GM12878 (cell line): ENCODE data around the gene CACNB3. TPM values are rescaled to one million over a fixed set of nuclear protein-coding genes. Genes with fewer than 3 reads are reported as not detected.

ENCODE experiments used
- ATAC-seq: fragments of 200-7000 bp; cut with Tn5 transposase; 3 replicates; pipeline ENCODE4 v1.9.1; 2020; ENCODE audit warnings: mild to moderate bottlenecking, moderate library complexity
- BruUV-seq: library from RNA; stranded (reverse); fragments of 400-500 nt; replicated peaks from 2 replicates; lab custom pipeline; 2021; lab: Mats Ljungman, UMichigan
- CTCF ChIA-PET: fragments of 300-600 bp; sonication (Branson Sonifier 250); formaldehyde crosslinking; extraction: SDS; loops from one replicate; lab custom pipeline; 2021; ENCODE audit warnings: inconsistent platforms; lab: Yijun Ruan, JAX
- POLR2A ChIA-PET: fragments of 350-600 bp; formaldehyde crosslinking; extraction: SDS; loops from one replicate; lab custom pipeline; 2021; ENCODE audit warnings: inconsistent platforms; lab: Charles Lee
- RAD21 ChIA-PET: fragments of 300-600 bp; sonication (Branson Sonifier 250); formaldehyde crosslinking; loops from one replicate; lab custom pipeline; 2023; ENCODE audit warnings: antibody characterized with exemption; ENCODE audit not compliant: unreplicated experiment; lab: Charles Lee
- SMC1A ChIA-PET: fragments of 300-600 bp; sonication (Branson Sonifier 250); formaldehyde crosslinking; loops from one replicate; lab custom pipeline; 2023; ENCODE audit not compliant: unreplicated experiment, uncharacterized antibody; lab: Charles Lee
- DNase-seq: peaks from one replicate; pipeline ENCODE4 v3.0.0-alpha.2; 2011; ENCODE audit warnings: low read depth, low spot score
- FAIRE-seq: peaks from 3 replicates; lab custom pipeline; 2011; peaks lifted over from hg19 to GRCh38; lab: Jason Lieb, UNC
- H2AFZ ChIP-seq: 2 replicates; pipeline ENCODE4 v1.6.0; 2011; ENCODE audit warnings: low read depth, low read length, control low read depth; ENCODE audit not compliant: control insufficient read depth
- H3K27ac ChIP-seq: 2 replicates; pipeline ENCODE4 v1.5.1; 2011; ENCODE audit warnings: control low read depth; ENCODE audit not compliant: control insufficient read depth, insufficient read depth
- H3K27me3 ChIP-seq, 2 experiments: replicated peaks in 1 of 2; 2 replicates each; pipeline versions ENCODE4 v1.6.0 to v1.6.1; 2011; ENCODE audit warnings: low read length in 1 of 2; ENCODE audit not compliant: control insufficient read depth in 2 of 2, insufficient read depth in 2 of 2
- H3K36me3 ChIP-seq, 2 experiments: 2 replicates each; pipeline ENCODE4 v1.5.1; 2011; ENCODE audit warnings: low read length in 1 of 2; ENCODE audit not compliant: control insufficient read depth in 2 of 2, insufficient read depth in 2 of 2
- H3K4me1 ChIP-seq: 2 replicates; pipeline ENCODE4 v1.6.1; 2011; ENCODE audit warnings: mild to moderate bottlenecking, low read length, moderate library complexity, mixed read lengths; ENCODE audit not compliant: control insufficient read depth, insufficient read depth
- H3K4me2 ChIP-seq: 2 replicates; pipeline ENCODE4 v1.6.0; 2011; ENCODE audit warnings: control low read depth; ENCODE audit not compliant: control insufficient read depth, insufficient read depth
- H3K4me3 ChIP-seq: fragments of 200-600 bp; sonication (generic); 2 replicates; pipeline ENCODE4 v1.5.1; 2016
- H3K79me2 ChIP-seq: 2 replicates; pipeline ENCODE4 v1.6.0; 2011; ENCODE audit warnings: low read length; ENCODE audit not compliant: control insufficient read depth, insufficient read depth
- H3K9ac ChIP-seq: 2 replicates; pipeline ENCODE4 v1.8.0; 2011; ENCODE audit warnings: low read length, control low read depth, mixed read lengths; ENCODE audit not compliant: control insufficient read depth, insufficient read depth
- H3K9me3 ChIP-seq: replicated peaks from 3 replicates; pipeline ENCODE4 v1.5.1; 2011; ENCODE audit warnings: mild to moderate bottlenecking, low read length; ENCODE audit not compliant: control insufficient read depth, insufficient read depth
- H4K20me1 ChIP-seq: 2 replicates; pipeline ENCODE4 v1.6.0; 2011; ENCODE audit not compliant: control insufficient read depth, insufficient read depth
- ASH2L ChIP-seq: fragments of 300-600, 200-600 bp; sonication (generic); IDR thresholded peaks from 2 replicates; pipeline ENCODE4 v1.6.1; 2017; ENCODE audit warnings: low read depth, mild to moderate bottlenecking, borderline replicate concordance
- MTA3 ChIP-seq: IDR thresholded peaks from 2 replicates; pipeline ENCODE4 v1.6.1; 2012; ENCODE audit warnings: low read length, inconsistent platforms, borderline replicate concordance
- MYB ChIP-seq: fragments of 150-350 bp; IDR thresholded peaks from 2 replicates; pipeline ENCODE4 v1.6.1; 2014; ENCODE audit warnings: mild to moderate bottlenecking, low read depth, low read length, borderline replicate concordance
- PBX3 ChIP-seq: IDR thresholded peaks from 2 replicates; pipeline ENCODE4 v1.6.1; 2011; ENCODE audit warnings: mild to moderate bottlenecking, low read depth, low read length, moderate library complexity; ENCODE audit not compliant: insufficient replicate concordance
- POLR2A ChIP-seq: IDR thresholded peaks from 2 replicates; pipeline ENCODE4 v1.6.1; 2011; ENCODE audit warnings: low read depth, mild to moderate bottlenecking, low read length
- RBBP5 ChIP-seq: fragments of 200-600 bp; sonication (generic); conservative IDR thresholded peaks from 2 replicates; pipeline ENCODE4 v1.6.1; 2016
- RELB ChIP-seq: fragments of 450-650 bp; IDR thresholded peaks from 2 replicates; pipeline ENCODE4 v1.6.1; 2017; ENCODE audit warnings: low read depth, mild to moderate bottlenecking, moderate library complexity
- RFX5 ChIP-seq: IDR thresholded peaks from 2 replicates; pipeline ENCODE4 v1.6.1; 2011; ENCODE audit warnings: low read depth, low read length, improper control_type of control experiment
- SIX5 ChIP-seq: IDR thresholded peaks from 2 replicates; pipeline ENCODE4 v1.6.1; 2011; ENCODE audit warnings: mild to moderate bottlenecking, low read depth, low read length, moderate library complexity; ENCODE audit not compliant: severe bottlenecking
- SMAD5 ChIP-seq: IDR thresholded peaks from 2 replicates; pipeline ENCODE4 v1.6.1; 2016; ENCODE audit warnings: antibody characterized with exemption, low read depth
- SP1 ChIP-seq: IDR thresholded peaks from one replicate; pipeline ENCODE4 v1.6.1; 2011; ENCODE audit warnings: low read depth, low read length
- SUZ12 ChIP-seq: fragments of 200-600 bp; sonication (generic); IDR thresholded peaks from one replicate; pipeline ENCODE4 v1.6.1; 2018; ENCODE audit warnings: antibody characterized with exemption, mild to moderate bottlenecking; ENCODE audit not compliant: unreplicated experiment
- TCF7 ChIP-seq: IDR thresholded peaks from 2 replicates; pipeline ENCODE4 v1.6.1; 2014; ENCODE audit warnings: antibody characterized with exemption, borderline replicate concordance
- USF2 ChIP-seq: IDR thresholded peaks from 2 replicates; pipeline ENCODE4 v1.6.1; 2011; ENCODE audit warnings: low read depth, low read length, improper control_type of control experiment, borderline replicate concordance
- ZNF207 ChIP-seq: fragments of 450-650 bp; IDR thresholded peaks from 2 replicates; pipeline ENCODE4 v1.6.1; 2014; ENCODE audit warnings: antibody characterized with exemption, mild to moderate bottlenecking, borderline replicate concordance
- WGBS: methylation state at CpG from one replicate; pipeline ENCODE4 v1.1.6; 2016; ENCODE audit warnings: low lambda C conversion rate; ENCODE audit not compliant: insufficient replicate concordance, insufficient coverage; ENCODE audit errors: missing lambda C conversion rate; 5-methylcytosine and 5-hydroxymethylcytosine counted together
- in situ Hi-C: fragments of 300-500 bp; cut with MboI; formaldehyde crosslinking; loops from 9 replicates; pipeline ENCODE4 v1.14.3; 2018; ENCODE audit warnings: mixed read lengths
- intact Hi-C: fragments of 100-400 bp; cut with micrococcal nuclease; formaldehyde crosslinking; loops from one replicate; pipeline ENCODE4 v1.14.2; 2022; ENCODE audit not compliant: unreplicated experiment
- polyA plus RNA-seq, 11 experiments: library from polyadenylated mRNA; depleted of rRNA in 4 of 11; unstranded in 6 of 11; stranded (reverse) in 5 of 11; fragments of >200 nt; fragmentation: Nextera tagmentation in 4 of 11; fragmentation: Illumina TruSeq in 1 of 11; extraction: Ambion mirVana in 4 of 11; extraction: Trizol in 1 of 11; gene quantifications; 1 replicate in 1 of 11; 2 replicates in 10 of 11; pipeline versions ENCODE4 v1.2.1 to v1.2.3, GENCODE V29; 2011 to 2016; ENCODE audit warnings: inconsistent platforms in 2 of 11, missing spikeins in 2 of 11, low read depth in 1 of 11
- total RNA-seq, 4 experiments: library from RNA; depleted of rRNA in 3 of 4; stranded (reverse); fragments of >200 nt in 3 of 4; fragmentation: Illumina TruSeq in 1 of 4; extraction: Trizol in 1 of 4; gene quantifications; 2 replicates each; pipeline versions ENCODE4 v1.2.1 to v1.2.3, GENCODE V29; 2013 to 2021
- TF ChIP-seq, protein P1 (sequence below): fragments of 450-650 bp; IDR thresholded peaks from 2 replicates; pipeline ENCODE4 v1.6.1; 2016; ENCODE audit warnings: mild to moderate bottlenecking

Gene CACNB3
- total and polyA plus RNA-seq, 10 of the 15 experiments (the other 5 are each of a cell fraction or from before 2014, with no cell fraction given) = 0.78 to 5.0 (median 1.7) TPM

GRCh38 chr12:48773686-48774085, 44.6 kb upstream of the CACNB3 start:
- intact Hi-C loops = no loop called here
- SMC1A ChIA-PET = interaction anchor here (1.0 to 1.6 kb wide), 2 partner anchors 13 to 20 kb away, joined by 4 read pairs; no protein-coding TSS in a partner anchor
- H3K36me3 ChIP-seq = no peaks in the 10 kb centered on the region
- no peak overlapping the region for H3K4me2 ChIP-seq
- no peak for TF ChIP-seq USF2
- no peak for TF ChIP-seq SP1
- no peak for TF ChIP-seq SMAD5
- TF ChIP-seq SIX5 = no peak
- no peak for TF ChIP-seq RFX5
- TF ChIP-seq RELB = no peak
- TF ChIP-seq ZNF207 = no peak
- no peak for TF ChIP-seq ASH2L
- no peak for TF ChIP-seq RBBP5
- TF ChIP-seq MYB = no peak
- TF ChIP-seq, protein P1, sequence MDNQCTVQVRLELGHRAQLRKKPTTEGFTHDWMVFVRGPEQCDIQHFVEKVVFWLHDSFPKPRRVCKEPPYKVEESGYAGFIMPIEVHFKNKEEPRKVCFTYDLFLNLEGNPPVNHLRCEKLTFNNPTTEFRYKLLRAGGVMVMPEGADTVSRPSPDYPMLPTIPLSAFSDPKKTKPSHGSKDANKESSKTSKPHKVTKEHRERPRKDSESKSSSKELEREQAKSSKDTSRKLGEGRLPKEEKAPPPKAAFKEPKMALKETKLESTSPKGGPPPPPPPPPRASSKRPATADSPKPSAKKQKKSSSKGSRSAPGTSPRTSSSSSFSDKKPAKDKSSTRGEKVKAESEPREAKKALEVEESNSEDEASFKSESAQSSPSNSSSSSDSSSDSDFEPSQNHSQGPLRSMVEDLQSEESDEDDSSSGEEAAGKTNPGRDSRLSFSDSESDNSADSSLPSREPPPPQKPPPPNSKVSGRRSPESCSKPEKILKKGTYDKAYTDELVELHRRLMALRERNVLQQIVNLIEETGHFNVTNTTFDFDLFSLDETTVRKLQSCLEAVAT = no peak
- no peak for TF ChIP-seq TCF7
- TF ChIP-seq SUZ12 = no peak
- no peak for TF ChIP-seq PBX3
- TF ChIP-seq POLR2A = no peak
- no peak for TF ChIP-seq MTA3
- TF ChIP-seq, all 136 proteins: peak for 0
- Histone ChIP-seq H2AFZ (no peak overlapping the region), H3K27me3 (no peaks in the 10 kb centered on the region), H3K4me3 (no peak overlapping the region), H3K27ac (no peak overlapping the region), H3K9ac (no peak overlapping the region), H3K4me1 (peaks cover 4% of the 10 kb centered on the region), H4K20me1 (no peaks in the 10 kb centered on the region), H3K9me3 (no peaks in the 10 kb centered on the region), H3K79me2 (no peaks in the 10 kb centered on the region)
- FAIRE-seq (no peak), DNase-seq (no peak), ATAC-seq (no peak)
- WGBS = 40% methylated on average over 5 of the region's 5 CpGs
- ChIA-PET CTCF (interaction anchor here (0.8 to 1.5 kb wide), 4 partner anchors 8 to 21 kb away, joined by 3 to 7 read pairs (median 5); no protein-coding TSS in a partner anchor), POLR2A (no interaction called here), RAD21 (no interaction called here)
- in situ Hi-C loops = no loop called here
- BruUV-seq = no TSS peak
